HG03095 (cell line): ENCODE results near the gene DENND2A.
"Not testable (repeated sequence)": the region's sequence is repeated elsewhere in the genome, so short reads cannot be mapped to it uniquely, and the experiment has no call there.

Experiments used
- ATAC-seq: cut with Tn5 transposase; IDR thresholded peaks from one replicate; pipeline ENCODE4 v1.9.1; 2021; ENCODE audit warnings: moderate library complexity; ENCODE audit not compliant: unreplicated experiment

The DENND2A gene

GRCh38 chr7:140674356-140674800, 33.8 kb upstream of the DENND2A start:
- no peak for ATAC-seq

- no peak for ATAC-seq
These were observed 33.2 kb upstream of the DENND2A start for GRCh38 chr7:140673774-140674155.

GRCh38 chr7:140673063-140673773, 32.6 kb upstream of the DENND2A start:
- peak; percentile 40 for ATAC-seq

- ATAC-seq, result peak; percentile 51
These were observed 31.9 kb upstream of the DENND2A start, which contains the start of gene ADCK2 for GRCh38 chr7:140672382-140673062. TSS of gene ADCK2 (plus strand) at chr7:140672945. CDS start at chr7:140673331, 386 bp downstream.

GRCh38 chr7:140671966-140672365, 31.4 kb upstream of the DENND2A start:
- no peak for ATAC-seq

- no peak for ATAC-seq
These were observed 29.8 kb upstream of the DENND2A start for GRCh38 chr7:140670343-140670935.

- not testable (repeated sequence) for ATAC-seq
These were observed 29.2 kb upstream of the DENND2A start for GRCh38 chr7:140669862-140670261.

GRCh38 chr7:140669352-140669751, 28.7 kb upstream of the DENND2A start:
- ATAC-seq, result no peak

- ATAC-seq, result no peak
These were observed 28.0 kb upstream of the DENND2A start for GRCh38 chr7:140668641-140669040.

- ATAC-seq, result no peak
These were observed 26.9 kb upstream of the DENND2A start for GRCh38 chr7:140667476-140667875.

GRCh38 chr7:140662938-140663337, 22.3 kb upstream of the DENND2A start:
- ATAC-seq, result not testable (repeated sequence)

- no peak for ATAC-seq
These were observed 20.5 kb upstream of the DENND2A start for GRCh38 chr7:140661124-140661523.

GRCh38 chr7:140659856-140660255, 19.2 kb upstream of the DENND2A start:
- ATAC-seq, result no peak

- ATAC-seq, result no peak
These were observed 17.3 kb upstream of the DENND2A start for GRCh38 chr7:140657891-140658290.

GRCh38 chr7:140656548-140657515, 16.2 kb upstream of the DENND2A start:
- ATAC-seq, result peak; percentile 91

- no peak for ATAC-seq
These were observed 15.1 kb upstream of the DENND2A start for GRCh38 chr7:140655511-140656408.

- ATAC-seq, result no peak
These were observed 14.0 kb upstream of the DENND2A start for GRCh38 chr7:140654661-140655060.

- ATAC-seq, result no peak
These were observed 13.4 kb upstream of the DENND2A start for GRCh38 chr7:140654109-140654387.

- no peak for ATAC-seq
These were observed 12.9 kb upstream of the DENND2A start for GRCh38 chr7:140653319-140654108.
